HG03045 (cell line): ENCODE data around the gene EPB42.
"Not testable (repeated sequence)": the region's sequence is repeated elsewhere in the genome, so short reads cannot be mapped to it uniquely, and the experiment has no call there.

ENCODE experiments used
- ATAC-seq: cut with Tn5 transposase; IDR thresholded peaks from one replicate; pipeline ENCODE4 v1.9.1; 2021; ENCODE audit warnings: mild to moderate bottlenecking, moderate library complexity; ENCODE audit not compliant: unreplicated experiment

EPB42 gene

DNA sequence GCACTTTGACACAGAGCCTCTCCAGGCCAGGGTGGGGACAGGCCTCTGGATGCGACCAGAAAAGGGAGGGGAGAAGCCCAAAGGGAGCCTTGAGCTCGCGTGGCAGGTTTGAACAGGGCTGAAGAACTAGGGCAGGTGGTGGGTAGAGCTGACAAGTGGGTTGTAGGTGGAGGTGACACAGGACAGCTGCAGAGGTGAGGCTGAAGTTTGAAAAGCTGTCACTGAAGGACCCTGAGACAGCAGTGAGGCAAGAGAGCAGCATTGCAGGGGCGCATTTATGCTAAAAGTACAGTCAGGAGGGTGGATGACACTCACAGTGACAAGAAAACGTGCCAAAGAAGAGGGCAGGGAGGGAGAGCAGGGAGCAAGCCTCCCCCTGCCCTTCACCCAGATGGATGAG lies 21.8 kb upstream of the EPB42 start:
- no peak for ATAC-seq

DNA sequence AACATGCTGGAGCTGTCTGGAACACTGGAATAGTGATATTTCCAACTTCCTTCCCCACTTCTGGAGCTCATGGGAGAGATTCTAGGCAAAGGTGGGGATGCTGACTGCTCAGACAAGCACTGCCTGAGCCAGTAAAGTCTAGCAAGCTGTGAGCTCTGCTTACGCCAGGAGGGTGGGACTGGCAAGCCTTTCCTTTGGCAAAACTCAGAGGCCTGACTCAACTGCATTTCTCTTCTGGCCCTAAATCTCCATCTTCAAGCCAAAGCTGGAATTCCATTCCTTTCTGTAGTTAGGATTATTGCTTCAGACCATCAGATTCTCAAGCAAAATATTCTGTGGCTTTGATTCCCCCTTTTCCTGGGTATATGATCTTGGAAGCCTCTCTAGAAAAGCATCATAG lies 20.3 kb upstream of the EPB42 start:
- ATAC-seq: no peak

DNA sequence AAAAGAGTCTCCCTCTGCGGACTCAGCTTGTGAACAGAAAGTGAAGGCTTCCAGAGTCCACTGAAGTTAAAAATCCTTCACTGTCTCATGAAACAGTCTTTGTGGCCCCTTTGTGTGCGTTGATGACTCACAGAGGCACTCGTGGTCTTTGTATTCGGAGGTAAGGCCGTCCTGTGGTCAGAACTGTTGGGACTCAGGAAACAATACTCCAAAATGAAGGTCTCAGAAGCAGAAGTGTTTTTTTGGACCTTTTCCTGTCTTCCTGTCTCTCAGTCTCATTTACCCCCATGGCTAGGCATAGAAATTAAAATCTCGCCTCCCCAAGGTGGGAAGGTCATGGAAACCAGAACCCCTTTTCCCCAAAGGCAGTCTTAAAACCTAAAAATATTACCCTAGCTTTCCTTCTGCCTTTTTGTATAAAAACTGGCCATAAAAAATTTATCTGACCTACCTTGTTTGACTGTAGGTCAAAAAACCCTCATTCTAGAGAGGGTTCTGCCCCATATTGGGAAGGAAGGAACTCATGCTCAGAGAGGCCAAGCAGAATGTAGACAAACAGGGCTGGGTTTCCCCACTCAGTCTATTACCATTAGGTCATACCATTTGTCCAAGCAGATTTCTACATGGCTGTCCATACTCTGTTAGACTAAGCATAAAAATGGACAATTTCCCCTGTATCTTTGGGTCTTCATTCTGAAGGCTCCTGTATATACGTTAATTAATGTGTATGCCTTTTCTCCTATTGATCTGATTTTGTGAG lies 19.1 kb upstream of the EPB42 start:
- no peak for ATAC-seq

DNA sequence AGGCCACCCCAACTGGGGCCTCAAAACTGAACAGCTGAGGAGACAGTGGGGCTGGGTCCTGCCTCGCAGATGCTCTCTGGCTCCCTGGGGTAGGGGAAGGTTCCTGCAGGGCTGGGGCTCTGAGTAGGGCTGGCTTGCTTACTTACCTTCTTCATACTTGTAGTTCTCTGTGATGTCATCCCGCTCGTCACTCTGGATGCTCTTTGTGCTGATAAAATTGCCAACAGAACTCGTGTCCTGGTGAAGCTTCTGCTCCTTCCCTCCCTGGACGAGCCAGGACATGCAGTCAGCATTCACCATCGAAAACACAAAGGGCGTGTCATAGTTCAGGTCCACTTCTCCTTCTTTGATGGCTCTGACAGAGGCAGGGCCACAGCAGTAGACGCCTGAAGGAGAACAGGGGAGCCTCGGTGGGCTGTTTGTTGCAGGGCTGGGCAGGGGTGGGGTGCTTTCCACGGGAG lies 17.9 kb upstream of the EPB42 start:
- no peak for ATAC-seq

DNA sequence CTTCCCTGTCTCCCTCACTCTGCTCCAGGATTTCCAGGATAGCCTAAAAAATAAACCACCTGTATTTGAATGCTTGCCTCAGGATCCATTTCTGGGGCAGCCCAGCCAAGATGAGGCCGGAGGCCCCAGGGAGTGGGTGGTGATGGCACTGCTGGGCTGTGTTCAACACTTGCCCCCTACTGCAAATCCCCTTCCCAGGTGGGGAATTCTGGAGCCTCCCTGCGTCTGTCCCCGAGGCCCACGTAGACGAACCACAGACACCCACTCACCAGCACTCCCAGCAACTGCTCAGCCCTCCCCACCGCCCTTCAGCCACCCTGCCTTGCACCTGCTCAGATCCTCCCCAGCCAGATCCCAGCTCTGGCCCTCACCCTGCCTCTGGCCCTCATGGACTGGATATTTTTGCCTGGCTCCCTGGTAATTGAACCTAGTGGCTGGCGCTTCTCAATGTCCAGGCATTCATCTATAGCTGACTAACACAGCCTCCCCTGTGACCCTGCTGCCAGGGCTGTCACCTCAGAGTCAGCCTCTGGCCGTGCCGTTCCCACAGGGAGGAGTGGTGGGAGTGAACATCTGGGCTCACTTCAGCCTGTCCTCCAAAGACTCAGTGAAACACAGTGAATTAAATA lies 17.1 kb upstream of the EPB42 start:
- no peak for ATAC-seq

DNA sequence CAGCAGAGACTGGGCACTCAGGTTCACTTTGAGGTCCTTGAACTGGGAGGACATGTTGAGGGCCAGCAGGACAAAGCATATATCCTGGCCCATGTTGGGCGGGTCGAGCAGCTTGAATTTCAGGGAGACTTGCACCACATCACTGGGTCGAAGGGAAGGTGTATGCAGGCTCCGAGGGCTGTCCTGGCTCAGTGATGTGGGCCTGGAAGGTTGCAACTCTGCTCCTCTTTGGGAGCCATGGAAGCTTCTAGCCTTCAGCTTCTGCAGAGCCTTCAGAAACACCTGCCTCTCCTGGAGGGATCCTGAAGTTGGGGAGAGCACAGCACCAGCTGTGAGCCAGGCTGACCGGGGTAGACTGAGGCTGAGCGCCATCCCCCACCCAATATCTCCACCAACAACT lies 14.7 kb upstream of the EPB42 start:
- ATAC-seq: no peak

DNA sequence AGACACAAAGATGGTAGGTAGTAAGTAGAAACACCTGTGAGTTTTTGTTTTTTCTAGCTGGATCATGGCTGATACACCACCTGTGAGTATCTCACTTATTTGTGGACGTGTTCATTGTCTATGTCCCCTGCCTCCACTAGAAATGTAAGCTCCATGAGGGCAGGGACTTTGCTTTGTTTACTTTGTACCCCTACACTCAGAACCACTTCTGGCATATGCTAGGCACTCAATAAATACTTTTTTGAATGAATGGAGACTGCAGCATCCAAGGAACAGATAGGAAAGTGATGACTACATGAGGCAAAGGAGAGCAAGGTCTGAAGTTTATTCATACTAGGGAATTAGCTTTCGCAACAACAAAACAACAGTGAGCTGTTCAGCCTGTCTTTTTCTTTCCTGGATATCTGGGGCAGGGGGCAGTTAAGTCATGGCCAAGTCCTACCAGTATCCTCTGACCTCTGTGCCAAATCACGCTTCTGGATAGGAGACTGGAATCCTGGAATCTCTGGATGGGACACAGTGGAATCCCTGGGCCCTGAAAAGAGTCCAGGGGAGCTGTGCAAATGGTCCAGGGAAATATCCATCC lies 11.6 kb upstream of the EPB42 start:
- no peak for ATAC-seq

DNA sequence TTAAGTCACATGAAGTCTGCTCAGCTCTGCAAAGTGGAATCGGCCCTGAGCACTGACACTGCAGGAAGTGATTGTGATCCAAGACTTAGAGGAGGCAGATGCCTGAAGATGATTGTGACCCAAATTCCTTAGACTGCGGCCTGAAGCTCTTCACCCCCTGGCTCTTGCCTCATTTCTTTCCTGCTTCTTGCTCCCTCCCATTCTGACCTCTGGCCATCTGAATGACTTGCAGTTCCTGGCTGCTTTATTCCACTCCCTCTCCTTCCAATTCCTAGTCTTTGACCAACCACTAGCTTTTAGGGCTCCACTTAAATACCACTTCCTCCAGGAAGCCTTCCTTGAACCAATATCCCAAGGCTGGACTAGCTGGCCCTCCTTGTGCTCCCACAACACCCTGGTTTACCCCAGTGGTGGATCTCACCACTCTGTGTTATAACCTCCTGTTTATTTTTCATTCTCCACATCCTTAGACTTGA lies 9.9 kb upstream of the EPB42 start:
- no peak for ATAC-seq

DNA sequence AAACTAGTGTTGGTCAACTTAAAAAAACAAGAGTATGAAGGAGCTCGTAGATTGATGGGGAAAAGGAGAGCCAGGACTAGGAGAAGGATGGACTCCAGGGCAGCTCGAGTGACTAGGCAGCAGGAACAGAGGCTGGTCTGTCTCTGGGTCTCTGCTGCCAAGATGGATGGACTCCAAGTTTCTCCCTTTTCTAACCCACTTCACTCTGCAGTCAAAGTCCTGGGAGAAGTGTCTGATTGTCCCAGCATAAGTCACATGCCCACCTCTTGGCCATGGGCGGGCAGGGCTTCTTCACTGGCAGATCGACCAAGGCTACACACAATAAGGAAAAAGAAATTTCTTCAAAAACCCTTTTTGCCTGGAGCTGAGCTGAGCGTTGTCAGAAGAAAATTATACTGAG lies 9.2 kb upstream of the EPB42 start:
- no peak for ATAC-seq

DNA sequence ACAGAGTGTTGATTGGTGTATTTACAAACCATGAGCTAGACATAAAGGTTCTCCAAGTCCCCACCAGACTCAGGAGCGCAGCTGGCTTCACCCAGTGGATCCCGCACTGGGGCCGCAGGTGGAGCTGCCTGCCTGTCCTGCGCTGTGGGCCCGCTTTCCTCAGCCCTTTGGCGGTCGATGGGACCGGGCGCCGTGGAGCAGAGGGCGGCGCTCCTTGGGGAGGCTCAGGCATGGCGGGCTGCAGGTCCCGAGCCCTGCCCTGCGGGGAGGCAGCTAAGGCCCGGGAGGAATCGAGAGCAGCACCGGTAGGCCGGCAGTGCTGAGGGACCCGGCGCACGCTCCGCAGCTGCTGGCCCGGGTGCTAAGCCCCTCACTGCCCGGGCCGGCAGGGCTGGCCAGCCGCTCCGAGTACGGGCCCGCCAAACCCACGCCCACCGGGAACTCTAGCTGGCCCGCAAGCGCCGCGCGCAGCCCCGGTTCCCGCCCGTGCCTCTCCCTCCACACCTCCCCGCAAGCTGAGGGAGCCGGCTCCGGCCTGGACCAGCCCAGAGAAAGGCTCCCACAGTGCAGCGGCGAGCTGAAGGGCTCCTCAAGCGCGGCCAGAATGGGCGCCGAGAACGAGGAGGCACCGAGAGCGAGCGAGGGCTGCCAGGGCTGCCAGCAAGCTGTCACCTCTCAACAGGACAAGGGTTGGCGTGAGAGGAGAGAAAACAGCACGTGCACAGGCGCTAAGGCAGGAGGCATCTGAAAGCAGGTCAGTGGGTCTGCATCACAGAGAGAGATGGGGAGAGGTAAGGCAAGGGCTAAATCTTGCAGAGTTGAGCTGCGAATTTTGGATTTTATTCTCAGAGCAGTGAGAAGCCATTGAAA lies 5.9 kb upstream of the EPB42 start:
- ATAC-seq: no peak

DNA sequence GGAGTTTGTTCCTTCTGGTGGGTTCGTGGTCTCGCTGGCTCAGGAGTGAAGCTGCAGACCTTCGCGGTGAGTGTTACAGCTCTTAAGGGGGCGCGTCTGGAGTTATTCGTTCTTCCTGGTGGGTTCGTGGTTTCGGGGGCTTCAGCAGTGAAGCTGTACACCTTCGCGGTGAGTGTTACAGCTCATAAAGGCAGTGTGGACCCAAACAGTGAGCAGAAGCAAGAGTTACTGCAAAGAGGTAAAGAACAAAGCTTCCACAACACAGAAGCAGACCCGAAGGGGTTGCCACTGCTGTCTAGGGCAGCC lies 5.1 kb upstream of the EPB42 start:
- ATAC-seq: not testable (repeated sequence)

DNA sequence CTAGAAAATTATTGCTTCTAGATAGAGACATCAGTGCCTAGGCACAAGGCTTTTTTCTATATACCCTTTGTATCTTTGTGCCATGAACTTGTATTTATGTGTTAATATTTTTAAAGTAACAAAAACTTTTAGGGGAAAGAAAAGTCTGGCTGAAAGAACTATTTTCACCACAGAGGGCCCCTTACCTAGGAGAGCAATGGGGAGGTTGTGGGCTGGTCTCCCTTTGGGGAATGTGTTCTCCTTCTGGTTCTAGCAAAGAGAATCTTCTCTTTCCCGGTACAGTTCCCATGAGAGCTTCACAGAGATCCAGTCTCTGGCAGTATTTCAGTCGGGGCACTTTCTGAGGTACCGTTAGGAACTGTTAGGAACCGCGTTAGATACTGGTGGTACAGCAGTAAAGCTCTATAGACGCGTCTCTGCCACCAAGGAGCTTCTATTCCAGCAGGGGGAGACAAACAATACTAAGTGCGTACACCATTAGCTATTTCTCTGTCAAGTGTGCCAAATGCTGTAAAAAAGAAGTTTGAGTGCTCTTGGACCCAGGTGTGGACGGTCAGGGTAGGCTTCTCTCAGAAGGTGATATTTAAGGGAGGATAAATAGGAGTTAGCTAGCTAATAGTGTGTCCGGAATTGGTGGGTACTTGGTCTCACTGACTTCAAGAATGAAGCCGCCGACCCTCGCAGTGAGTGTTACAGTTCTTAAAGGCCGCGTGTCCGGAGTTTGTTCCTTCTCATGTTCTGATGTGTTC lies 4.6 kb upstream of the EPB42 start:
- no peak for ATAC-seq

DNA sequence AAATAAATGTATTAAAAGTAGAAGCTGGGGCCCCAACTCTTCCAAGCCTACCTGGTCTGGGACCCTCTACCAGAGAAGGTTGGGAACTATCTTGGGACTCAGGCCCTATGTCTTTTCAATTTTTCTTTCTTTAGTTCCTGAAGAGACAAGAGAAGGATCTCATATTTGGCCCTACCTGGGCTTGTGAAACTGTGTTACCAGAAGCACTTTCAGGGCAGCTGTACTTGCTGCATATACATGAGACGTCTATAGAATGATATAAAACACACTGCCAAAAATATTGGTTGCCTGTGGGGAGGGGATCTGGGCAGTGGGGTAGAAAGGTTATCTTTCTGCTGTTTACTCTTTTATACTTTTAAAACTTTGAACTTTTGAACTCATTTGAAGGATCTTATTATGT lies 604 bp upstream of the EPB42 start:
- no peak for ATAC-seq

DNA sequence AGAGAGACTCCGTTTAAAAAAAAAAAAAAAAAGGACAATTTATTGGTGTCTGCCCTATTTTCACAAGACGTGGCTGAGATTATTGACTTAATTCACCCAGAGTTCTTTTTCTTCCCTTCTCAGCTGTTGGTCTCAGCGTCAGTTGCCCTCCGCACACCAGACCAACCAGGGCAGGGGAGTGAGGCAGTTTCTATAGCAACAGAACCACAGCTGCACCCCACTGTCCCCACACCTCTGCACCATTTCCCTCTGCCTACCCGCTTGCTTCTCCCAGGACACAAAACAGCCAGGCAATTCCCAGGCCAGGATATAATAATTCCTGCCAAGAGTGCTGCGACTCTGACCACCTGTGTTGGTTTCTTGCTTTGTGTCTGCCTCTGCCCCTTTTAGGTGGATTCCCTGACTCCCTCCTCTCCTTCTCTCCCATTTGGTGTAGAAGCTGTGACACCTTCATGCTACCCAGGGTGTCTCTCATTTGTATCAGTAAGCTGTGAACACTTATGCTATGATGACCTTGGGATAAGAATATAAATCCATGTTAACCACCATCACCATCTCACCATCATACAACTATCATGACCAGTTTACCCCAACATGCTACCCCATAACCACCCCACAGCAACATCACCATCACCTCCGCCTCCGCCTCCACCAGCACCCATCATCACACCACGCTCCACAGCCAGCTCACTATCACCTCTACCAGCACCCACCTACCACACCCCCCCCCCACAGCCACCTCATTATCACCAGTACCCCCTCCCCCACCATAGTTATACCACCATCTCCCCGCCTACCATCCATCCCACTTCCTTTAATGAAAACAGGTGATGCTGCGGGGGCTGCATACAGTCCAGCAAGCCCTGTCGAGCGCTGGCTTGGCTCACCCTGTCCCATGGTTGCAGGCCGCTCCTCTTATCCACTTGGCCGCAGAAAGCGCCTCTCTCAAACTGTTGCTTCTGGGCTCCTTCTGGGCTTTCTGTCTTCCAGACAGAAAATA lies 589 bp downstream of the EPB42 start:
- no peak for ATAC-seq

DNA sequence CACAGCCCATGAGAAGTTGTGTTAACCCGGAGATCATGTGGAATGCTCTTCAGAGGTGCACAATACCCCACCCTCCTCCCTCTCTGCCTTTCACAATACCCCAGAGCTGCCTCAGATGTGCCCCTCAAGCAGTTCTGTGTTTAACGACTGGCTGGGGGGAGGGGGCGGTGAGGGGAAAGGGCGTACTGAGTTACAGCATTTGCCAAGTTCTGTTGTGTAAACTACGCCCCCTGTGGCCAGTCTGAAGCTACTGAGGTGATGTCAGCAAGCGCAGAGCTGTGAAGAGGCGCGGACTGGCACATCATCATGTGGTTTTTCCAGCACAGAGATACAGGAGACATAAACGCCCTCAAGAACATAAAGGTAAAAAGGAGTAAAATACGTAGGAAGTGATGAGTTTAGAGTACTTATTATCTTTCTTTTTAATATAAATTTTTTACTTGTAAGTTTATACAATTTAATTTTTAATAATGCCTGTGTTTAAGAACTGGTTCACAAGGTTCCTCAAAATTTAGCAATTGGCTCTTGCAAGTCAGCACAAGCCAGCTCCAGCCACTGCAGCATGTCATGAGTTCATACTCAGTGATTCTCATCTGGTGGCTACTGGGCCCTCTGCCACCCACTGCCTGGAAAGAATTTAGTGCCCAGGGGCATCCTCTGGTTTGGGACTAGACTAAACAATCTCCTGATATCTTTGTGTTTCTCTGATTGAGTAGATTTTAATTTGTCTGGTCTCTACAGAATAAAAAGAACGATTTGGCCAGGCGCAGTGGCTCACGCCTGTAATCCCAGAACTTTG lies 1.7 kb downstream of the EPB42 start:
- ATAC-seq: no peak

DNA sequence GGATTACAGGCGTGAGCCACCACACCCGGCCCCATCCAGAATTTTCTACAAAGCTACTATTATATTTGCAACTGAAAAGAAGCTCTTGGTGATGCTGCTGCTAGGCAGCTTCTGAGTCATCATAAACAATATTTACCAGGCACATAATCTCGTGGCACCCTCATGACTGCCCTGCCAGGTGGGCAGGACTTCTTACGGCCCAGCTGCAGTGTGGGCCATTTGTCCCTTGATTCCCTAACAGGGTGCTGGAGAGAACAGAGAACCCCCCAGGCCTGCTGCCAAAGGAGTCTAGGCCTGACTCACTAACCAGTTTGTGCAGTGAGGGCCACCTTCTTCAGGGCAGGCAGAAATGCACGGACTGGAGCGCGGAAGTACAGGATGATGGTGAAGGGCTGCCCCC lies 4.9 kb downstream of the EPB42 start:
- no peak for ATAC-seq

DNA sequence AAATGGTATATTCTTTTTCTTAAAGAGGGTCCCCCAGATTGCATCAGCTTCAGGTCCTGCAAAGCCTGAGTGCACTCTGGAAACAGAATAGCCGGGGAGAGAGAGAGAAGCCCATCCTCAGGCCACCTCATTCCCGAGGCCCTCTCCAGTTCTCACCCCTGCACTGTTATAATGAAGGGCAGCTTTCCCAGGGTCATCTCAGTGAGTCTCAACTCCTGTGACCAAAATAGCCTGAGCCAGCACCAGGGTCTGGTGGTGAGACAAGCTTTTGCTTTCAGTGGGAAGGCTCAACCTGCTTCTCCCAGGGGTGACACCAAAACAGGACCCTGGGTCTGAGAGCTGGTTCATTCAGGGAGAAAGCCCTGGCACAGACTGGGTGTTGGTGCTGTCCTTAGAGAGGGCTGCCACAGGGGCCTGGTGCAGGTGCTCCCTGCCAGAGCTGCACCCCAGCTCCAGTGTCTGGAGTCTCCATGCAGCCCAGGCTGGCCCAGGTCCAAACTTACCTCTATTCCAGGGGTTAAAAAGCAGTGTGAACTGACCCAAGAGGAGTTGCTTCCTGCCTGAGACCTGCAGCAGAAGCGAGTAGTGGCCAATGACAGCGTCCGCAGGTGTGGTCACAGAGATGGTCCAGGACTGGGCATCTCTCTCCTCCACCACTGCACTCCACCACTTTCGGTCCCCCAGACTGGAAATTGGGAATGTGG lies 6.1 kb downstream of the EPB42 start:
- no peak for ATAC-seq

DNA sequence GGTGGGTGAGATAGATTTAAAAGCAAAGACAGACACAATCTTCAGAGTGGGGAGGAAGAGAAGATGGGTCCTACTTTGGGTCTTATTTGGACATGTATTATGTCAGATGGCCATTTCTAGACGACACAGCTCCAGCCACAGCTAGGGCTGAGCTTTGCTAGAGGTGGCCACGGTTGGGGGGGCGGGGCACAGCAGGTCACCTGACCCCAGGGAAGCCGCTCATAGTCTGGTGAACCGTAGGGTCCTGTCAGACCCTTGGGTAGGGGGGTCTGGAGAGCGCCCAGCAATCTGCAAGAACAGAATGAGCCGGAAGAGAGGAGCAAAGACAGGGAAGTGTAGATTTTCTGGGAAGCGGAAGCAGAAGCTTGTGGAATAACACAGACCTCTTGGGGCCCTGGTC lies 6.6 kb downstream of the EPB42 start:
- ATAC-seq: no peak
